Neural cell (in vitro differentiated cells): ENCODE results near the gene HAO2.

Source experiments
- CTCF ChIP-seq: fragments of 450-650 bp; IDR thresholded peaks from 2 replicates; pipeline ENCODE4 v1.5.1; 2014; ENCODE audit warnings: antibody characterized with exemption, mild to moderate bottlenecking, moderate library complexity; ENCODE audit not compliant: poor library complexity, severe bottlenecking
- EP300 ChIP-seq: fragments of 450-650 bp; conservative IDR thresholded peaks from 2 replicates; pipeline ENCODE4 v1.6.1; 2014; ENCODE audit warnings: antibody characterized with exemption, mild to moderate bottlenecking, moderate library complexity; ENCODE audit not compliant: poor library complexity, severe bottlenecking
- EZH2 ChIP-seq: fragments of 200-600, 300-800 bp; shearing (Covaris generic), sonication (generic); IDR thresholded peaks from 2 replicates; pipeline ENCODE4 v1.6.1; 2014; ENCODE audit warnings: antibody characterized with exemption, low read length, borderline replicate concordance, mild to moderate bottlenecking; ENCODE audit not compliant: insufficient read depth, poor library complexity, severe bottlenecking
- MXI1 ChIP-seq: fragments of 450-650 bp; conservative IDR thresholded peaks from 2 replicates; pipeline ENCODE4 v1.6.1; 2014; ENCODE audit warnings: antibody characterized with exemption, mild to moderate bottlenecking; ENCODE audit not compliant: poor library complexity, severe bottlenecking
- POLR2AphosphoS5 ChIP-seq: IDR thresholded peaks from 2 replicates; pipeline ENCODE4 v1.6.1; 2012
- RAD21 ChIP-seq: fragments of 450-650 bp; conservative IDR thresholded peaks from 2 replicates; pipeline ENCODE4 v1.6.1; 2014; ENCODE audit warnings: antibody characterized with exemption, mild to moderate bottlenecking, moderate library complexity
- SMC3 ChIP-seq: fragments of 450-650 bp; conservative IDR thresholded peaks from 2 replicates; pipeline ENCODE4 v1.6.1; 2014; ENCODE audit warnings: antibody characterized with exemption, mild to moderate bottlenecking, moderate library complexity; ENCODE audit not compliant: poor library complexity
- TAF1 ChIP-seq: IDR thresholded peaks from 2 replicates; pipeline ENCODE4 v1.6.1; 2012; ENCODE audit warnings: low read depth
- TF ChIP-seq, protein P1 (sequence below): IDR thresholded peaks from 2 replicates; pipeline ENCODE4 v1.6.1; 2012; ENCODE audit warnings: borderline replicate concordance

GRCh38 chr1:119359730-119360129 lies 8.9 kb upstream of the HAO2 start:
- no peak for TF ChIP-seq RAD21
- no peak for TF ChIP-seq TAF1
- TF ChIP-seq CTCF = no peak
- no peak for TF ChIP-seq POLR2AphosphoS5
- no peak for TF ChIP-seq EP300
- no peak for TF ChIP-seq EZH2
- TF ChIP-seq SMC3 = no peak
- no peak for TF ChIP-seq MXI1
- TF ChIP-seq, protein P1, sequence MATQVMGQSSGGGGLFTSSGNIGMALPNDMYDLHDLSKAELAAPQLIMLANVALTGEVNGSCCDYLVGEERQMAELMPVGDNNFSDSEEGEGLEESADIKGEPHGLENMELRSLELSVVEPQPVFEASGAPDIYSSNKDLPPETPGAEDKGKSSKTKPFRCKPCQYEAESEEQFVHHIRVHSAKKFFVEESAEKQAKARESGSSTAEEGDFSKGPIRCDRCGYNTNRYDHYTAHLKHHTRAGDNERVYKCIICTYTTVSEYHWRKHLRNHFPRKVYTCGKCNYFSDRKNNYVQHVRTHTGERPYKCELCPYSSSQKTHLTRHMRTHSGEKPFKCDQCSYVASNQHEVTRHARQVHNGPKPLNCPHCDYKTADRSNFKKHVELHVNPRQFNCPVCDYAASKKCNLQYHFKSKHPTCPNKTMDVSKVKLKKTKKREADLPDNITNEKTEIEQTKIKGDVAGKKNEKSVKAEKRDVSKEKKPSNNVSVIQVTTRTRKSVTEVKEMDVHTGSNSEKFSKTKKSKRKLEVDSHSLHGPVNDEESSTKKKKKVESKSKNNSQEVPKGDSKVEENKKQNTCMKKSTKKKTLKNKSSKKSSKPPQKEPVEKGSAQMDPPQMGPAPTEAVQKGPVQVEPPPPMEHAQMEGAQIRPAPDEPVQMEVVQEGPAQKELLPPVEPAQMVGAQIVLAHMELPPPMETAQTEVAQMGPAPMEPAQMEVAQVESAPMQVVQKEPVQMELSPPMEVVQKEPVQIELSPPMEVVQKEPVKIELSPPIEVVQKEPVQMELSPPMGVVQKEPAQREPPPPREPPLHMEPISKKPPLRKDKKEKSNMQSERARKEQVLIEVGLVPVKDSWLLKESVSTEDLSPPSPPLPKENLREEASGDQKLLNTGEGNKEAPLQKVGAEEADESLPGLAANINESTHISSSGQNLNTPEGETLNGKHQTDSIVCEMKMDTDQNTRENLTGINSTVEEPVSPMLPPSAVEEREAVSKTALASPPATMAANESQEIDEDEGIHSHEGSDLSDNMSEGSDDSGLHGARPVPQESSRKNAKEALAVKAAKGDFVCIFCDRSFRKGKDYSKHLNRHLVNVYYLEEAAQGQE = no peak
